HCT116 (cell line): ENCODE results near the gene ETV5.

ENCODE experiments used
- YY1 ChIP-seq: IDR thresholded peaks from 2 replicates; pipeline ENCODE4 v1.6.1; 2011; ENCODE audit warnings: low read length, low read depth, moderate library complexity, mild to moderate bottlenecking; ENCODE audit not compliant: insufficient replicate concordance; ENCODE audit errors: extremely low read depth
- TF ChIP-seq, protein P1 (sequence below): IDR thresholded peaks from 2 replicates; pipeline ENCODE4 v1.6.1; 2012

DNA sequence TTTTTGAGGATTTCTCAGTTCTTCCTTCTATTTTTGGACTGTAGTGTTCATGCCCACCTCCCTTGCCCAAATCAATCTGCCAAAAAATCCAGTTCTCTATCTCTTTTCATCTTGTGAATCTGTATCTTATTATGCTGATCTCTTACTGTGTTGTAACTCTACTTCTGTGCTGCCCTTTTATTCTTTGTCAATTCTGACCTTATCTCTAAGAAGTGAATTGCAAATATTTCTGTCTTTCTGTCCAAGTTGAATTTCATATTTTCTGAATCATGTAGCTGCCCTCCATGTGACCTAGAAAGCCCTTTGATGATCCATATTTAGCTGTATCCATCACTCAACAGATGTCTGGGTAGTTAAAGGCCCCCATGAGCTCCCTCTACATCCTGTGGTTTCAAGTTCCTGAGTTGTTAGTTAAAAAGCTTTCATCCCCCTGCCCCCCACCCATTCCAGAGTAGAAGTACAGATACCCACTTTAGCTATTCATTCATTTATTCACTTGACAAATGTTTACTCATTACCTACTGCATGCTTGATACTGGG lies 33.6 kb upstream of the ETV5 start:
- TF ChIP-seq, protein P1, sequence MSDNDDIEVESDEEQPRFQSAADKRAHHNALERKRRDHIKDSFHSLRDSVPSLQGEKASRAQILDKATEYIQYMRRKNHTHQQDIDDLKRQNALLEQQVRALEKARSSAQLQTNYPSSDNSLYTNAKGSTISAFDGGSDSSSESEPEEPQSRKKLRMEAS: no peak
- no peak for TF ChIP-seq YY1
